Activated CD4-positive, alpha-beta T cell treated with anti-CD3 and anti-CD28 coated beads, Interleukin-2, amount 50 U/mL, for 48 hours (primary cell): Measurements from ENCODE around the gene IDNK.
"Not testable (repeated sequence)": the region's sequence is repeated elsewhere in the genome, so short reads cannot be mapped to it uniquely, and the experiment has no call there.

Experiments used
- DNase-seq, 2 experiments: peaks; one replicate each; pipeline ENCODE4 v3.0.0-alpha.2; 2020

IDNK gene

DNA sequence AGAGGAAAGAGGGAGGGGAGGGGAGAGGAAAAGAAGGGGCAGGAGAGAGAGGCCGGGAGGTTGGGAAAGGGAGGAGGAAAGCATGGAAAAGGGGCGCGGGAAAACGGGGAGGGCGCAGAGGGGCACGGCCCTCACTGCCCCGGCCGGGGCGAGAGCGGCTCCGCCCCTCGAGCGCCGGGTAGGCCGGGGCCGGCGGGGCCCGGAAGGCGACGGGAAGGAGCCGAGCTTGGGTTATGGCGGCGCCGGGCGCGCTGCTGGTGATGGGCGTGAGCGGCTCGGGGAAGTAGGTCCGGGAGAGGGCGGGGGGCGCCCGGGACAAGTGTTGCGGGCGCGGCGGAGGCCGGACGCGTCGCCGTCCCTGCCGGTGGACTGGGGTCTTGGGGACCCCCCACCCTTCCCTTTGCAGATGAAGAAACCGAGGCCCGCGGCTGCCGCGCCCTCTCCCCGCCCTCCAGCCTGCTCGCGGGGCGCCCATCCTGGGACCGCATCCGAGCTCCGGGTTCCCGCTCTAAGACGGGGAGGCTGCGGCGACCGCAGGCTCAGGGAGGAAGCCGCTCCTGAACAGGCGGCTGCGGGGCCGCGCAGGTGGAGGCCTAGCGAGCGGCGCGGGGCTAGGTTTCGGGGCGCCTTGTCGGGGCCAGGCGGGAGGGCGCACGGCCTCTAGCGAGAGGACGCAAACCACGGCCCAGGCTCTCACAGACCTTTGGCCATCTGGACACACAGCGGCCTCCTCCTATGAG is at the start of gene IDNK:
Gene IDNK (plus strand): TSS at position 205 of the 740 bp plus-strand sequence. CDS start 29 bp downstream, at position 234.
- peak; percentile 49 to 53 for DNase-seq

DNA sequence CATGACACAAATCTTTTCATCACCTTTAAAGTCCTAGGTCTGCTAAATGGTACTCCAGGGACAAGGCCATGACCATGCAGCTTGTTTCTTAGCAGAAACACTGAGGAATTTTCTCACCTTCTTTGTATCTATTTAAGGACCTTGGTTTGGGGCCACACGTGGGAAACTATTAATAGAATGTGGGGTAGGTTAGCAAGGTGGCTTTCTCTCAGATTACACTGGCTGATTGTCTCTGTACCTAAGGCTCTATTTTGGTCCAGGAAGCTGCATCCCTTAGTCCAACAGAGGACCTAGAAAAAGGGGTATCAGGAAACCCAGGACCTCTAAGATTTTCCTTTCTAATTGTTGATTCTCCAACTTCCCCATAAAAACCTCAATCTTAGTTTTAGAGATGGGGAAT is 48.5 kb upstream of the IDNK start:
- no peak for DNase-seq

DNA sequence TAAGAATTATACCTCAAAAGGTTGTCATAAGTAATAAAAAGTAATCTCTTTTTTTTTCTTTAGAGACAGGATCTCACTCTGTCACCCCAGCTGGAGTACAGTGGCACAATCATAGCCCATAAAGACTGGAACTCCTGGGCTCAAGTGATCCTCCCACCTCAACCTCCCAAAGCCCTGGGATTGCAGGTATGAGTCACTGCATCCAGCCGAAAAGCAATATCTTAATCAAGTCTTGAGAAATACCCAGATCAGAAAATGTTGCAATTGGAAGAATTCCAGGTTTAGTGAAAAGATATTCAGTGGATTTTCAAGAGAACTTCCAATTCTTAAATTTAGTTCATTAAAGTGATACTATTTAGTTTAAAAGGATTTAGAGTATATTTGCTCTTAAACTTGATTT is 40.9 kb upstream of the IDNK start:
- no peak for DNase-seq

DNA sequence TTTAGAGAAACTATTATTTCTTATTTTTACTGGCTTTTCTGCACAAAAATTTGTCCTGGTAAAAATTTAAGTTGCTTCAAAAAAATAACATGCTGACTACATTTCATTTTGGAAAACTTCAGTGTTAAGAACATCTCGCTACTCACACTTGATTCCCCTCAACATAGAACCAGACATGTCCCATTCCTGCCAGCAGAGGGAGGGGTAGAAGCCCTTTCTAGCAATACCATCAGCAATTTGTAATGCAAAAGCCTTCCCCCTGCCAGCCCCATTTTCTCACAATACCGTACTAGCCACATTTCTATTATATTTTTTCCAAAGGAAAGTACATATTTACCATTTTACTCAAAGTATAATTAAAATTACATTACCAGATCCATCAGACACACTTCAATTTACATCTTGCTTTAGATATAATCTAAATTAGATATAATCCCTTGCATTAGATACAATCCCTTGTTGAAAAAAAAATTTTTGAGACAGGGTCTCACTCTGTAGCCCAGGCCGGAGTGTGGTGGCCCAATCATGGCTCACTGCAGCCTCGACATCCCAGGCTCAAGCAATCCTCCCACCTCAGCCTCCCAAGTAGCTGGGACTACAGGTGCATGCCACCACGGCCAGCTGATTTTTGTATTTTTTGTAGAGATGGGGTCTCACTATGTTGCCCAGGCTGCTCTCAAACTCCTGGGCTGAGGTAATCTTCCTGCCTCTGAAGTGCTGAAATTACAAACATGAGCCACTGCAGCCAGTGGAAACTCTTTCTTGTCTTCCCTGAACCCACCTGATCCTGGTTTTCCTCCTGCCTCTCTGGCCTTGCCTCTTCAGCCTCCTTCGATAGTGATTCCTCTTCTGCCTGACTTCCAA is 39.6 kb upstream of the IDNK start:
- DNase-seq = peak; percentile 10 to 30

DNA sequence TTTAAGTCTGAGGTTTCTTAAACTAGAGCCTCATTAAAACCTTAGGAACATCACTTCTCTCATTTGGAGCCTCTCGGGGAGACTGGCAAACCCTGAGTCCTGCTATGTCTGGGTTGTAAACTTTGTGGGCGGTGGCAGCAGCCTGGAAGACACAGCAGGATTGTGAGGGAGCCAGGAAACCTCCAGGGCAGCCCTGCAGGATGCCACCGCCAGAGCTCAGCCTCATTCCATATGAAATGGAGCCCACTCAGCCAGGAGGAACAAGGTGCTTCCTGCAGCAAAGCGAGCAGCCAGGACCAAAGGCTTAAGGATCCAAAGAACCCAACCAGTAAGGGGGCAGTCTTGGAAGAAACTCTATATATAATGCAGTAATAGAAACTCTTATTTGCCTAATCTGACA is 37.9 kb upstream of the IDNK start:
- no peak for DNase-seq

DNA sequence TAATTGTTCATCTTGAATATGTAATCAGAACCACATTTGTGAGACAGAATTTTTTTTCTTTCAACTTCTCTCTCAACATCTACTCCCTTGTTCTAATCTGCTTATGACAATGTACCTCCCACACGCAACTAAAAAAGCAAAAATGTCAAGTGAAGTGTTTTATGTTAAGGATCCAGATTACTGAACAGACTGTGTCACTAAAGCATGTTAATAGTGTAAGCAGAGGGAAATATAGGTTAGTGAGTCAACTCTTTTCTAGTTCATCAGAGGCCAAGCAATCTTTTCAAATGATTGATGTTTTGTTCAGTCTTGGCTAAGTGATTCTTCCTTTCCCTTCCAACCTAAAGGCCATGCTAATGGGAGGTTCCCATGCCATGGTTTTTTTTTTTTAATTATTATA is 34.7 kb upstream of the IDNK start:
- DNase-seq = no peak

DNA sequence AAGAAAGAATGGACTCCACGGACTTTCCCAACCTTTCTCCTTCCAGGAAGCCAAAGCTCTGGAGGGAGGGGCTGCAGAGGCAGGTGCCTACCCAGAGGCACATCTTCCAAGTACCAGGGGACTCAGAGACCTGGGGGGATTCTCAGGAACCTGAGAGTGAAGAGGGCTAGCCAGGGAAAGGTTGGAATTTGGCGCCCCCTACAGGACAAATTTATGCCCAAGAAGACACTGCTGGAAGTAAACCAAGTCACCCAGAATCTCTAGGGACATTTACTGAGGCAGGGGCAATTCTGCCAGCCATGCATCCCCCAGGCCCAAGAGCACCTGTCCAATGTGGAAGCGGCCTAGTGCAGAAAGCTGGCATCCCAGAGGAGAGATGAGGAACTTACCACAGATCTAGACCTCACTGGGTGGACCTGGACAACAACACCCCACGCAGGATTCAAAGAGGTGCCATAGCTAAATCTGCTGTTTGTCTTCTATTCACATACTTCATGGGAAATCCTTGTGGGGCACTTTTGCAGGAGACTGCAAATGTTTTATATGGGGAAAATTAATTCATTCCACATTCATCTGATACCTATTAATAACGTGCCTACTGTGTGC is 25.9 kb upstream of the IDNK start:
- DNase-seq = peak; percentile 47 to 61

DNA sequence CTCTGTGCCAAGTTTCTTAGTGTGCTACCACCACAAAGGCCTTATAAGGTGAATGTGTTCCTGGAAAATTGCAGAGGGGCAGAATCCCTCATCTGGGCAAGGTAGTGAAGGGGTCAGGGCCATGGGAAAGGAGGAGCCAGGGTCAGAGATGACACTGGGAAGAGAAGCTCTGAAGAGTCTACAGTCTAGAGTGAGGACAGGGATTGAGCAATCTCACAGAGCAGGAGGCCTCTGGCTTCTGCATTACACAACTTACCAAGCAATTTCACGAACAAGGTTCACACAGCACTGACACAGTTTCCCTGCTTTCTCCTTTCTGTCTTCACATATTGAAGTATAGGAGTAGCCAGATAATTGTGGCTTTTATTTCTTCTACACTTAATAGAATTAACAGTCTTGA is 24.5 kb upstream of the IDNK start:
- no peak for DNase-seq

DNA sequence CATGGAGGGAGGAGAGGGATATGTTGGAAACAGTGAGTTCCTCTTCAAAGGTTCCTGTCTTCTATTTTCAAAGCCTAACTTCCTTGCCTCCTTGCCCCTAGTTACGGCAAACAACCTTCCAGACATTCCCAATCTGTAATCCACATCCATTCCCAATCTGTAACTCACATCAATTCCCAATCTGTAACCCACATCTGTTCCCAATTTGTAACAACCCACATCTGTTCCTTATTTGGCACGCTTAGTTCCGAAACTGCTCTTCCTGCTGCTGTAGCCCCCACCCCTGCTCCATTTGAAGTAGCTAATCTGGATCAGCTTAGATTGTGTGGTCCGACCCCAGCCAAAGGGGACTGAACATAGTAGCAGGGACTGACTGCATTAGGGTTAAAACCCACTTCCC is 23.9 kb upstream of the IDNK start:
- no peak for DNase-seq

DNA sequence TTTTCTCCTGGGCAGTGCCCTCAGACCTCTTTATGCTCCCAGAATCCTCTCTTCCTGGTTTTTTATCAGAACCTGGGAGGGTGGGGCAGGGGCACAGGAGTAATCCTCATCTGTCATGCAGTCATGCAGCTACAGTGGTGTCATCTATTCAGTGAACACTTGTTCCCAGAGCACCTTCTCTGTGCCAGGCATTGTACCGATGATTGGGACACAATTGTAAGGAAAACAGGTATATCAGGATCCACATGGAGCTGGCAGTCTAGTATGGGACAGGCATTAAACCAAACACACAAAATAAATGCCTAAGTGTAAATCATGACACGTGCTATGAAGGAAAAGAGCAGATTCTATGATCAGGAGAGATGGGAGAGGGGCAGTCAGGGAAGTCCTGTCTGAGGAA is 21.5 kb upstream of the IDNK start:
- no peak for DNase-seq

DNA sequence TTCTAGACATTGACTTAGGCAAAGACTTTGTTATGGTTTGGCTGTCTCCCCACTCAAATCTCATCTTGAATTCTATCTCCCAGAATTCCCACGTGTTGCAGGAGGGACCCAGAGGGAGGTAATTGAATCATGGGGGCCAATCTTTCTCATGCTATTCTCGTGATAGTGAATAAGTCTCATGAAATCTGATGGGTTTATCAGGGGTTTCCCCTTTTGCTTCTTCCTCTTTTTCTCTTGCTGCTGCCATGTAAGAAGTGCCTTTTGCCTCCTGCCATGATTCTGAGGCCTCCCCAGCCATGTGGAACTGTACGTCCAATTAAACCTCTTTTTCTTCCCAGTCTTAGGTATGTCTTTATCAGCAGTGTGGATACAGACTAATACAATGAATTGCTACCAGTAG is 15.3 kb upstream of the IDNK start:
- not testable (repeated sequence) for DNase-seq

DNA sequence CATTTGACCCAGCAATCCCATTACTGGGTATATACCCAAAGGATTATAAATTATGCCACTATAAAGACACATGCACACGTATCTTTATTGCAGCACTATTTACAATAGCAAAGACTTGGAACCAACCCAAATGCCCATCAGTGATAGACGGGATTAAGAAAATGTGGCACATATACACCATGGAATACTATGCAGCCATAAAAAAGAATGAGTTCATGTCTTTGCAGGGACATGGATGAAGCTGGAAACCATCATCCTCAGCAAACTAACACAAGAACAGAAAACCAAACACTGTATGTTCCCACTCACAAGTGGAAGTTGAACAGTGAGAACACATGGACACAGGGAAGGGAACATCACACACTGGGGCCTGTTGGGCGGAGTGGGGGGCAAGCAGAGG is 9.6 kb upstream of the IDNK start:
- DNase-seq = not testable (repeated sequence)

DNA sequence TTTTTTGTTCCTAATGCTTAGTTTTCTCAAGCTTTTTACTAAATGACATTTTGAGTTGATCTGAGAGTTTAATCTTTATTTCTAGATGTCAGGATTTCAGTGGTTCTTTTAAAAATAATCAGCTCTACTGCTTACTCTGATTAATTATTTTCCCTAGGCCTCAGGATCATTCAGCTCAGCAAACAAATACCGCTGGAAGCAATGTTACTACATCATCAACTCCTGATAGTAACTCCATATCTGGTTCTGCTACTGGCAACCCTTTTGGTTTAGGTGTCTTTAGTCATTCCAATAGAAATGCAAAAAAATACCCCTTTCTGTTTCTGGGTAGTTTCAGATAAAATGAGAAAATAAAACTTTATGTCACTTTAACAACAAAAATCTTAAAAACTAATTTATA is 5.6 kb upstream of the IDNK start:
- no peak for DNase-seq

DNA sequence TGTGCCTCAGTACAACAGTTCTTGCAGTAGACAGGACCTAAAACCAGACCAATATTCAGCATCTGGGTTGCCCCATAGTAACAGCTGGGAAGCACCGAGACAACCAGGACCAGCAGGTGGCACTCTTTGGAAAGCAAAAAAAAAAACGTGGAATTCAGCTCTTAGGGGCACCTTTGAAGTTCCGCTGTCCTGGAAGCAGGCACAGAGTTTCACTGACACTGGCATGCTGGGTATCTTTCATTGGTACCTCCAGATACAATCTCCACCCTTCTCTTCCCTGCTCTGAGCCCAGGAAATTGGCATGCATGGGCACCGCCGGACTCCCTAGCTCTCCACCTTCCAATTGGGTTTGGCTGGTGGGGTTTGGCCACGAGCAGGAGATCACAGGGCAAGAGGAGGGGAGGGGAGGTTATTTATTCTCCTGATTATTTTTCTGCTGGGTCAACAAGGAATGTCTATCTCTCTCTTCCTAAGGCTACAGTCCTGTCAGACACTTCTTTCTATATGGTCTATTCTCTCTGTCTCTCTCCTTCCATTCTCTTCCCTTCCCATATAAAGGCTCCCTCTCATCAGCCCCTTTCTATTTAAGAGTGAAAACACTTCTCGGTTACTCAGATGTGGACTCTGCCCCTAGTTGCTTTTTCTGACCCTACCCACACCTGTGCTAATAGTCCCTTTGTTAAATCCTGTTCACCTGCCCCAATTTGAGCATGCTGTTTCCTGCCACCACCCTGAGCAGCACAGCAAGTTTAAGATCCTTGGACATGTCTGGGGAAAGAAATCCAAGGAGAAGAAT is 1.9 kb upstream of the IDNK start:
- DNase-seq = peak; percentile 36 to 51

DNA sequence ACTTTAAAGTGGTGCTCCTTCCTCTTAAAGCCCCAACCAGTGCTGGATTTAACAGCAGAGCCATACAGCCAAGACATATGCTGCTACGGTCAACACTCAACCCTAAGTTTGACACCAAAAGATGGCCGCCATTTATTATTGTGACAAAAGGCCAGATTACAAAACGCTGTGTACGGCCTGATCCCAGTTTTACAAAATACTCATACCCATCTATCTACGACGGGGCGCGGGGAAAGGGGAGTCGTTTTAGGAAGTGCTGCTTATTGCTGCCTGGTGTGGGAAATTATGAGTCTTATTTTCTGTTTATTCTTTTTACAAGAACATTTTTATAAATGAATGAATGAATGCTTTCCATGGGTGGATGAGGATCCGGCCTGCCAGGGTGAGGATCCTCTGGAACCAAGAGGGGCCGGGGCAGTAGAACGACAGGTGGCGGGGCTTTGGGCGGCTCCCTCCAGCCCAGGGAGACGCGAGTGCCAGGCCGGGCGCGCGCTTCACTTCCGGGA is 457 bp upstream of the IDNK start:
- peak; percentile 71 to 74 for DNase-seq

DNA sequence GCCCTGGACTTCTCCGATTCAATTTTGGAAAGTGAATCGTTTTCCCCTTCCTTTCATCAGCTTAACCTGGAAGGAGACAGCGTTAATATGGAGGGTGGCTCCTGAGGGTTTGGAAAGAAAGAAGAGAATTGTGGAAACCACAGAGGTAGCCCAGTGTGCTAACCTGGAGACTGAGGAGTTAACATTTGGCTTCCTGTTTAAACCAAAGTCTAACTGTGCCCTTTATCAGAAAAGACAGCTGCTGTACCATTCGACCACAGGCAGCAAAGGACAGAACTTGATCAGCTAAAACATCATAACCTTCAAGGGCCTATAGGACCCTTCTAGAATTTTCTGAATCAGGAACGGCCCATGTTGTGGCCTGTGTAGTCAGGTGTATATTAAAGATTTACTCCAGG is 735 bp downstream of the IDNK start:
- DNase-seq = no peak

DNA sequence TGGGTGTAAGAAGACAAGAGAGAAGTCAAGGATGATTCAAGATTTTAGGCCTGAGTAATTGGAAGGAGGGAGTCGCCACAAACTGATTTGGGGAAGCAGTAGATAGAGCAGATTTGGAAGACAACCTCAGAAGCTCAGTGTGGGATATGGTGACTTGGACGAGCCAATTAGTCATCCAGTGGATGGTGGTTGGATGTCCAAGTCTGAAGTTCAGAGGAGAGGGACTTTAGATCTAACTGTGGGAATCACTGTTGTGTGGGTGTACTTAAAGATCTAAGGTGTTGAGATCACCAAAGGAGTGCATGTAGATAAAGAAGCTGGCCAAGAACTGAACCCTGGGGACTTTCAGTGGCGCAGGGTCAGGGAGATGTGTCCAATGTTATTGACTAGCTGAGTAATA is 2.2 kb downstream of the IDNK start:
- no peak for DNase-seq

DNA sequence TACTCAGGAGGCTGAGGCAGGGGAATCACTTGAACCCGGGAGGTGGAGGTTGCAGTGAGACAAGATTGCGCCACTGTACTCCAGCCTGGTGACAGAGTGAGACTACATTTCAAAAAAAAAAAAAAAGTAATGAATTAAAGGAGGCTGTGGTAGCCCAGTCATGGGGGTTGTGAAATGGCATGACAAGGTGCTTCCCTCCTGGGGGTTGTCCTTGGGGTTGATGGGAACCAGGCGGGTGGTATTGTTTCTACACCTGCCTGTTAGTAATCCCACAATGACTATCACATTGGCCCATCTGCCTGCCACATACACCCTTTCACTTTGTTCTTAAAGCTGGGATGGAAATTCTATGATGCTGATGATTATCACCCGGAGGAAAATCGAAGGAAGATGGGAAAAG is 5.6 kb downstream of the IDNK start:
- no peak for DNase-seq

DNA sequence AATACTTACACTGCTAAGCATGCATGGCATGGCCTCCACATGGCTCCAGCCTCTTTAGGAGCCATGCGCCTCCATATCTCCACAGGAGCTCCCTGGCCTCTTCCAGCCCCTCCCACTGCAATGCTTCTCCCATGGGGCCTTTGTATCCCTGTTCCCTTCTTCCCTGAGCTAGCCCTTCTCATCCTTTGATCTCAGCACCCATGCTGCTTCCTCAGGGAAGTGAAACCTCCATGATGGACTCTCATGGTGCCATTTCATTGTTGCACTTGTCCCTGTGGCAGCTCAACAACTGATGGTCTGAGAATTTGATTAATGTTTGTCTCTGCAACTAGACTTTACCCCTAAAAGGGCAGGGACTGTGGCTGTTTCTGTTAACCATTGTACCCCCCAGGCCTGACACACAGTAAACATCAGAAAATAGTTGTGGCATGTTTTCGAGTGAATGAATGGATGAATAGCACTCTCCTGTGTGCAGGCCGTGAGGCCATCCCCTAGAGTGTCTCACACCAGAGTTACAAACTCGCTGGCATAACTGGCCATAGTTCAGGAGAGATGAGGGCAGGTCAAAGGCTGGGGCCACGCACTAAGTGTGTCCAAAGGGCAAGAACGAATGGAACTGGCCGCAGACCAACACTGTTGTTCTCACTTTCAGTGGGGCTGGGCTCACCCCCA is 6.6 kb downstream of the IDNK start:
- no peak for DNase-seq

DNA sequence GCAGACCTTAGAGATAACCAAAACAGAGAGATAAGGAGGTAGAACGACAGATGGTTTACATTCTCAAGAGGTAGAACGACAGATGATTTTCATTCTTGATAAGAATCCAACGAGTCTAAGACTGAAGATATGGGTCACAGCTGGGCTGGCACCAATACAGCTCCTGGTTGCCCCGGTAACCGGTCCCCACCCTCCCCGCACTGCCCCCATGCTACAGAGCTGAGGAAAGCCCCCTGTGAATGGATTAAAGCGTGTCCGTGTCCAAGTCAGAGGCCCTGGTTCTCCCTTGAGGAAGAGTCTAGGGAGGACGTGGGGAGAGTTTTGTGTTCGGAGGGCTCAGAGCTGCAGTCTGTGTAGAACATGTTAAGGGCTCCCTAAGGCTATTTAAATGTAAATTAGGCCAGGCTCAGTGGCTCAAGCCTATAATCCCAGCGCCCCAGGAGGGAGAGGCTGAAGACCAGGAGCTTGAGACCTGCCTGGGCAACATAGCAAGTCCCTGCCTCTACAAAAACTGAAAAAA is 8.1 kb downstream of the IDNK start:
- no peak for DNase-seq

DNA sequence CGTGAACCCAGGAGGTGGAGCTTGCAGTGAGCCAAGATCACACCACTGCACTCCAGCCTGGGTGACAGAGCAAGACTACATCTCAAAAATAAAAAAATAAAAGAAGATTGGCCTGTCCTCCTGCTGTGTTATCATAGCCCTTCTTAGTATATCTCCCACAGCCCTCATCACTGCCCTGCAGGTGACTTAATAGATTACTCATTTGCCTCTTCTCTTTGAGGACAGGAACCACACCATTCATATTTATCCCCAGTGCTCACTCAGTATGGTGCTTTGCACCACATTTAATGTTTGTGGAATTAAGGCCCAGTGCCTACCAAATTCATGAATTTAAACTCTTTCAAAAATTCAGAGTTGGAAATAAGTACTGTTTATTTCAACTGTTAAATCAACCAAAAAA is 10.3 kb downstream of the IDNK start:
- DNase-seq = no peak

DNA sequence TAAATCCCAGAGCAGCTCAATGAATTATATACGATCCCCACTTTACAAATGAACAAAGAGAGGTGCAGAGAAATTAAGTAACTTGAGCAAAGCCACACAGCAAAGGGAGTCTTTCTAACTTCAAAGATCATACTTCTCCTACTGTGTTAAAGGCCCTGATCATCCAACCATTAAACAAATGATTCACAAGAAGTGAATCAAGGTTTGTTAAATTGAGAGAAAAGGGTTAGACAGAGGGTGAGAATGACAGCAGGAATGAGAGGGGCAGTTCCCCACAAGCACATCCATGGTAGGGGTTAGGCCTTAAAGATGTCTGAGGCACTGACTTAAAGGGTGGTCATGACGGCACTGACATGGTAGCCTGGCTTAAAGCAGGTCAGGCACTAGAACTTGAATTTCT is 10.7 kb downstream of the IDNK start:
- no peak for DNase-seq
